CD4-positive, alpha-beta T cell (primary cell): ENCODE data around the gene MEIG1. TPM values are rescaled to one million over a fixed set of nuclear protein-coding genes. Genes with fewer than 3 reads are reported as not detected.
A peak's percentile ranks its signal among the peaks of the same experiment; 100 is the strongest.
"Not testable (repeated sequence)": the region's sequence is repeated elsewhere in the genome, so short reads cannot be mapped to it uniquely, and the experiment has no call there.

Experiments used
- ATAC-seq: fragments of 200-7000 bp; cut with Tn5 transposase; one replicate; pipeline ENCODE4 v1.10.0; 2022; ENCODE audit warnings: mild to moderate bottlenecking; ENCODE audit not compliant: poor library complexity
- CTCF ChIA-PET: fragments of 350-600 bp; sonication (Branson Sonifier 250); formaldehyde crosslinking; loops from one replicate; lab custom pipeline; 2021; ENCODE audit warnings: antibody characterized with exemption, inconsistent platforms; lab: Charles Lee
- POLR2A ChIA-PET: fragments of 350-600 bp; sonication (Branson Sonifier 250); formaldehyde crosslinking; loops from one replicate; lab custom pipeline; 2021; ENCODE audit warnings: antibody characterized with exemption, inconsistent platforms; lab: Charles Lee
- DNase-seq, 14 experiments: peaks; one replicate each; pipeline ENCODE4 v3.0.0-alpha.2; 2013 to 2020; ENCODE audit warnings: mixed read lengths in 2 of 14
- H3K27ac ChIP-seq, 2 donors: one replicate each; pipeline versions ENCODE4 v1.5.1 to v1.7.0; 2013; ENCODE audit warnings: low read length in 2 of 2, low read depth in 1 of 2, mild to moderate bottlenecking in 1 of 2
- H3K27me3 ChIP-seq, 2 experiments: 1 replicate in 1 of 2; 2 replicates in 1 of 2; pipeline versions ENCODE4 v1.6.1 to v1.7.0; 2013; ENCODE audit warnings: low read length in 2 of 2, control low read depth in 1 of 2, mild to moderate bottlenecking in 1 of 2, moderate library complexity in 1 of 2; ENCODE audit not compliant: insufficient read depth in 2 of 2, control insufficient read depth in 1 of 2
- H3K36me3 ChIP-seq: one replicate; pipeline ENCODE4 v1.6.1; 2013; ENCODE audit warnings: low read length, control low read depth; ENCODE audit not compliant: insufficient read depth
- H3K4me1 ChIP-seq: one replicate; pipeline ENCODE4 v1.6.1; 2013; ENCODE audit warnings: low read length, control low read depth; ENCODE audit not compliant: insufficient read depth
- H3K4me3 ChIP-seq: one replicate; pipeline ENCODE4 v1.5.1; 2013; ENCODE audit warnings: mild to moderate bottlenecking, low read length, moderate library complexity
- H3K9me3 ChIP-seq, 2 experiments: 1 replicate in 1 of 2; 2 replicates in 1 of 2; pipeline versions ENCODE4 v1.6.1 to v1.7.0; 2013; ENCODE audit warnings: low read length in 2 of 2, mild to moderate bottlenecking in 2 of 2, control low read depth in 1 of 2, moderate library complexity in 1 of 2; ENCODE audit not compliant: control insufficient read depth in 1 of 2, insufficient read depth in 1 of 2
- H3K27ac Mint-ChIP-seq: one replicate; pipeline ENCODE4 v1.8.0; 2020; ENCODE audit warnings: mixed read lengths
- H3K27me3 Mint-ChIP-seq: one replicate; pipeline ENCODE4 v1.8.0; 2021; ENCODE audit warnings: mixed read lengths
- H3K36me3 Mint-ChIP-seq: one replicate; pipeline ENCODE4 v1.8.0; 2021; ENCODE audit warnings: low read depth, mixed read lengths
- H3K4me1 Mint-ChIP-seq: one replicate; pipeline ENCODE4 v1.8.0; 2021; ENCODE audit warnings: low read depth, mixed read lengths
- H3K4me3 Mint-ChIP-seq: one replicate; pipeline ENCODE4 v1.8.0; 2020; ENCODE audit warnings: mild to moderate bottlenecking, mixed read lengths
- H3K9me3 Mint-ChIP-seq: one replicate; pipeline ENCODE4 v1.8.0; 2020; ENCODE audit warnings: mixed read lengths
- CTCF ChIP-seq: fragments of 200-600 bp; IDR thresholded peaks from one replicate; pipeline ENCODE4 v1.8.0; 2022; ENCODE audit warnings: antibody characterized with exemption, mild to moderate bottlenecking
- intact Hi-C, 2 experiments: fragments of 100-400 bp; cut with DNase I in 1 of 2; cut with micrococcal nuclease in 1 of 2; formaldehyde crosslinking; loops; one replicate each; pipeline versions ENCODE4 v1.15.1 to v1.9.0; 2023 to 2025; cut with DNase I, micrococcal nuclease
- total RNA-seq, 174 experiments: library from RNA in 2 of 174; stranded (reverse) in 2 of 174; gene quantifications; one replicate each; pipeline ENCODE4 v1.2.3 and lab custom pipeline; 2021 to 2026

MEIG1 gene
- total RNA-seq, 2 experiments from 2014 or later: not detected

- ChIA-PET CTCF (no interaction called here), POLR2A (no interaction called here)
- H3K36me3 Mint-ChIP-seq: no peaks in the 10 kb centered on the region
- Histone ChIP-seq H3K36me3 (no peaks in the 10 kb centered on the region), H3K27me3 (no peaks in the 10 kb centered on the region), H3K4me3 (no peak overlapping the region), H3K27ac (no peak overlapping the region), H3K9me3 (no peaks in the 10 kb centered on the region), H3K4me1 (no peaks in the 10 kb centered on the region)
- DNase-seq (no peak), ATAC-seq (no peak)
- H3K27me3 Mint-ChIP-seq: peaks cover 12% of the 10 kb centered on the region
- intact Hi-C loops: no loop called here
- H3K4me1 Mint-ChIP-seq: no peaks in the 10 kb centered on the region
- H3K27ac Mint-ChIP-seq: no peak overlapping the region
- no peaks in the 10 kb centered on the region for H3K9me3 Mint-ChIP-seq
- no peak for TF ChIP-seq CTCF
- no peak overlapping the region for H3K4me3 Mint-ChIP-seq
Observed at GRCh38 chr10:14982744-14983143, 23.6 kb downstream of the MEIG1 start.

GRCh38 chr10:14989552-14989951 is 30.4 kb downstream of the MEIG1 start:
- intact Hi-C loops, H3K27me3 Mint-ChIP-seq, H3K4me3 Mint-ChIP-seq, H3K4me3 ChIP-seq, POLR2A ChIA-PET, H3K4me1 Mint-ChIP-seq, H3K9me3 ChIP-seq, H3K27ac ChIP-seq, DNase-seq, H3K27ac Mint-ChIP-seq, H3K36me3 ChIP-seq, H3K4me1 ChIP-seq, H3K9me3 Mint-ChIP-seq, CTCF ChIA-PET, H3K36me3 Mint-ChIP-seq, ATAC-seq, H3K27me3 ChIP-seq: not testable (repeated sequence)

GRCh38 chr10:14991035-14991749 is 32.0 kb downstream of the MEIG1 start:
- H3K4me3 Mint-ChIP-seq, ATAC-seq, H3K4me1 ChIP-seq, H3K9me3 ChIP-seq, H3K27me3 Mint-ChIP-seq, POLR2A ChIA-PET, H3K36me3 Mint-ChIP-seq, H3K27ac ChIP-seq, H3K36me3 ChIP-seq, H3K4me1 Mint-ChIP-seq, H3K27ac Mint-ChIP-seq, H3K27me3 ChIP-seq, CTCF ChIA-PET, H3K4me3 ChIP-seq, H3K9me3 Mint-ChIP-seq: not testable (repeated sequence)
- intact Hi-C loops: loop anchor here (1.0 to 5.0 kb wide), 3 partner anchors 96 to 381 kb away; partner anchors contain the start of genes ACBD7 (in 1 of the 2) and FAM171A1 (in 1 of the 2)
- peak; percentile 47 for TF ChIP-seq CTCF
- peak in 13 of 14 experiments; percentile 6 to 73 (median 36) for DNase-seq

GRCh38 chr10:14992336-14992735 is 33.1 kb downstream of the MEIG1 start:
- H3K27ac Mint-ChIP-seq, DNase-seq, H3K27me3 ChIP-seq, H3K4me3 Mint-ChIP-seq, H3K27ac ChIP-seq, ATAC-seq, H3K9me3 Mint-ChIP-seq, CTCF ChIA-PET, H3K36me3 Mint-ChIP-seq, H3K4me1 Mint-ChIP-seq, H3K4me1 ChIP-seq, H3K9me3 ChIP-seq, POLR2A ChIA-PET, H3K27me3 Mint-ChIP-seq, H3K36me3 ChIP-seq, H3K4me3 ChIP-seq: not testable (repeated sequence)
- intact Hi-C loops: loop anchor here in 1 of 2 experiments (5.0 kb wide), 2 partner anchors 95 to 380 kb away; partner anchors contain the start of genes ACBD7 and FAM171A1

GRCh38 chr10:14993500-14994455 is 34.6 kb downstream of the MEIG1 start:
- H3K27ac Mint-ChIP-seq, H3K4me3 ChIP-seq, H3K4me1 ChIP-seq, DNase-seq, POLR2A ChIA-PET, H3K9me3 ChIP-seq, CTCF ChIA-PET, ATAC-seq, H3K4me3 Mint-ChIP-seq, H3K27me3 Mint-ChIP-seq, H3K4me1 Mint-ChIP-seq, H3K36me3 Mint-ChIP-seq, H3K27ac ChIP-seq, H3K27me3 ChIP-seq, H3K9me3 Mint-ChIP-seq, H3K36me3 ChIP-seq: not testable (repeated sequence)
- intact Hi-C loops: loop anchor here in 1 of 2 experiments (5.0 kb wide), 2 partner anchors 94 to 379 kb away; partner anchors contain the start of genes ACBD7 and FAM171A1
